Kidney (tissue), 14 donors: ENCODE results near the gene TACR3. TPM values are rescaled to one million over a fixed set of nuclear protein-coding genes. Genes with fewer than 3 reads are reported as not detected.
"Not testable (repeated sequence)": the region's sequence is repeated elsewhere in the genome, so short reads cannot be mapped to it uniquely, and the experiment has no call there.

Source experiments
- DNase-seq, 5 donors: peaks; one replicate each; pipeline ENCODE4 v3.0.0-alpha.2; 2013 to 2020
- FAIRE-seq: peaks from 2 replicates; lab custom pipeline; 2012; peaks lifted over from hg19 to GRCh38; lab: Jason Lieb, UNC
- H3K27ac ChIP-seq, 2 donors: one replicate each; pipeline ENCODE4 v1.7.0; 2013; ENCODE audit warnings: low read depth in 2 of 2, low read length in 2 of 2, inconsistent platforms in 1 of 2
- H3K27me3 ChIP-seq: one replicate; pipeline ENCODE4 v1.7.1; 2013; ENCODE audit warnings: low read length, inconsistent platforms; ENCODE audit not compliant: control insufficient read depth, insufficient read depth
- H3K36me3 ChIP-seq, 3 donors: one replicate each; pipeline versions ENCODE4 v1.7.0 to v1.7.1; 2013; ENCODE audit warnings: low read length in 3 of 3, control low read depth in 1 of 3, inconsistent platforms in 1 of 3; ENCODE audit not compliant: insufficient read depth in 3 of 3, control insufficient read depth in 2 of 3
- H3K4me1 ChIP-seq, 3 donors: one replicate each; pipeline versions ENCODE4 v1.7.0 to v1.7.1; 2013; ENCODE audit warnings: low read length in 3 of 3, inconsistent platforms in 1 of 3, low read depth in 1 of 3; ENCODE audit not compliant: control insufficient read depth in 2 of 3, insufficient read depth in 2 of 3
- H3K4me3 ChIP-seq, 3 donors: one replicate each; pipeline versions ENCODE4 v1.7.0 to v1.8.1; 2013; ENCODE audit warnings: low read length in 3 of 3, control low read depth in 1 of 3, inconsistent platforms in 1 of 3
- H3K9ac ChIP-seq, 3 donors: one replicate each; pipeline versions ENCODE4 v1.7.0 to v1.7.1; 2013; ENCODE audit warnings: low read length in 3 of 3, control low read depth in 1 of 3, inconsistent platforms in 1 of 3
- H3K9me3 ChIP-seq, 3 donors: one replicate each; pipeline versions ENCODE4 v1.7.0 to v1.7.1; 2013; ENCODE audit warnings: low read length in 3 of 3, control low read depth in 1 of 3, inconsistent platforms in 1 of 3; ENCODE audit not compliant: control insufficient read depth in 2 of 3, insufficient read depth in 1 of 3
- CTCF ChIP-seq: IDR thresholded peaks from 3 replicates; pipeline ENCODE4 v1.5.1; 2012; ENCODE audit warnings: mild to moderate bottlenecking, moderate library complexity, borderline replicate concordance; ENCODE audit not compliant: insufficient read depth; ENCODE audit errors: extremely low read depth
- intact Hi-C: fragments of 100-400 bp; cut with DNase I; formaldehyde crosslinking; loops from one replicate; pipeline ENCODE4 v1.11.1; 2022
- polyA plus RNA-seq: library from polyadenylated mRNA; stranded (reverse); fragments of 350-450 nt; fragmentation: Illumina TruSeq; extraction: RNeasy Lipid Tissue Mini Kit (QIAGEN cat#74804); gene quantifications from one replicate; pipeline ENCODE4 v1.2.3, GENCODE V29; 2014; ENCODE audit warnings: low read depth, low replicate concordance; ENCODE audit not compliant: insufficient read depth
- total RNA-seq: library from RNA; stranded (reverse); fragmentation: NEBNext Ultra II Directional; extraction: Animal tissue kit (Norgen Biotek cat#: 25700); gene quantifications from one replicate; pipeline ENCODE4 v1.2.1, GENCODE V29; 2021
- donor health status: control.
- donor health status: control.
- donor health status: control.
- donor health status: control.
- donor health status: control.
- donor health status: DM: yes; HTN: yes; CAD: no.
- donor health status: Normal renal cell carcinoma (clear cell type).

Gene TACR3
- total and polyA plus RNA-seq, 2 donors from 2014 or later = 0.19 TPM; not detected in 1

- no peak overlapping the region for H3K27ac ChIP-seq
- H3K9me3 ChIP-seq = no peaks in the 10 kb centered on the region
- TF ChIP-seq CTCF = no peak
- no peaks in the 10 kb centered on the region for H3K4me1 ChIP-seq
- H3K36me3 ChIP-seq = no peaks in the 10 kb centered on the region
- DNase-seq (no peak), FAIRE-seq (no peak)
- H3K9ac ChIP-seq = no peak overlapping the region
- H3K27me3 ChIP-seq = no peaks in the 10 kb centered on the region
- intact Hi-C loops = no loop called here
- no peak overlapping the region for H3K4me3 ChIP-seq
Observed at GRCh38 chr4:103567591-103567990, 152.2 kb downstream of the TACR3 start.

- H3K27ac ChIP-seq, H3K4me1 ChIP-seq, H3K9me3 ChIP-seq, H3K36me3 ChIP-seq, FAIRE-seq, H3K9ac ChIP-seq, intact Hi-C loops, H3K4me3 ChIP-seq, DNase-seq, H3K27me3 ChIP-seq: not testable (repeated sequence)
Observed at GRCh38 chr4:103559178-103559577, 160.6 kb downstream of the TACR3 start.
